GM08714 (cell line): ENCODE measurements around the gene TM4SF20.

Source experiments
- H3K4me3 ChIP-seq: fragments of 200-500 bp; sonication (Bioruptor generic); 2 replicates; pipeline ENCODE4 v1.5.1; 2014; ENCODE audit warnings: mild to moderate bottlenecking, low read length, inconsistent platforms
- ZNF274 ChIP-seq: IDR thresholded peaks from 2 replicates; pipeline ENCODE4 v1.6.1; 2012; ENCODE audit warnings: mild to moderate bottlenecking, low read depth, low read length

Gene TM4SF20

DNA sequence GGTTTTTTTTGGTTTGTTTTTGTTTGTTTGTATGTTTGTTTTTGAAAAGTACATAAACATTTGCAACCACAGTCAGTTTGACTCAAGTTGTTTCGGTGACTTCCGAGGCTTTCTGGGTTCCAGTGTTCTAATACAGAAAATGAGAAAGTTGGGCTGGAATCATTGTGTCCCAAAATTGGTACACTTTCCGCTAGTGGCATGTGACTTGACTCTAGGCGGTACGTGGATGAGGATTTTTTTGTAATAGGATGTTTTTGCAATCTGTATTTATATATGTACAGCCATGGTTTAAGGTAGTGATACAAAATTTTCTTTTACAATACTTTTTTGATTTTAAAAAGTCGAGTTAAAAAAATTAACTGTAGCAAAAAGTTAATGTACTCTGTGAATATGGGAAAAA, 52.3 kb downstream of the TM4SF20 start:
- TF ChIP-seq ZNF274: no peak
- H3K4me3 ChIP-seq: peak overlapping the region; percentile 43; the same call in 1 of the 2 replicates

GRCh38 chr2:227325839-227326195, 53.3 kb downstream of the TM4SF20 start:
- TF ChIP-seq ZNF274: no peak
- H3K4me3 ChIP-seq: peak overlapping the region; percentile 91

GRCh38 chr2:227324995-227325838, 53.9 kb downstream of the TM4SF20 start, which contains the start of gene MFF:
MFF (plus strand) TSS chr2:227325251; CDS start chr2:227330666, 5,415 bp downstream.
- TF ChIP-seq ZNF274: no peak
- peak within 1 kb of the TSS; percentile 91 for H3K4me3 ChIP-seq

GRCh38 chr2:227324642-227324994, 54.5 kb downstream of the TM4SF20 start:
- no peak for TF ChIP-seq ZNF274
- peak overlapping the region; percentile 91 for H3K4me3 ChIP-seq

GRCh38 chr2:227323818-227324217, 55.3 kb downstream of the TM4SF20 start:
- H3K4me3 ChIP-seq: no peak overlapping the region

GRCh38 chr2:227322530-227323205, 56.4 kb downstream of the TM4SF20 start:
- TF ChIP-seq ZNF274: no peak

More at GRCh38 chr2:227323818-227324217, 55.3 kb downstream of the TM4SF20 start:
- TF ChIP-seq ZNF274: no peak

GRCh38 chr2:227320305-227321094, 58.6 kb downstream of the TM4SF20 start:
- H3K4me3 ChIP-seq: no peak overlapping the region
- no peak for TF ChIP-seq ZNF274

More at GRCh38 chr2:227322530-227323205, 56.4 kb downstream of the TM4SF20 start:
- no peak overlapping the region for H3K4me3 ChIP-seq

DNA sequence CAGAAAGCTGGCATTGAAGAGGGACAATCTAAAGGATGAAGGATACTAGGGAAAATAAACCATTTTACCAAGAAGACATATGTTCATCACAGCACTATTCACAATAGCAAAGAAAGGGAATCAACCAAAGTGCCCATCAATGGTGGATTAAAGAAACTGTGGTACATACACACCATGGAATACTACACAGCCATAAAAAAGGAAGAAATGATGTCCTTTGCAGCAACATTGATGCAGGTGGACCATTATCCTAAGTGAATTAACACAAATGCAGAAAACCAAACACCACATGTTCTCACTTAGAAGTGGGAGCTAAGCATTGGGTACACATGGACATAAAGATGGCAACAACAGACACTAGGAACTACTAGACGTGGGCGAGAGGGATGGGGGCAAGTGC, 61.3 kb downstream of the TM4SF20 start:
- no peak for TF ChIP-seq ZNF274
- no peak overlapping the region for H3K4me3 ChIP-seq

- H3K4me3 ChIP-seq: no peak overlapping the region
- no peak for TF ChIP-seq ZNF274
These were observed 65.8 kb downstream of the TM4SF20 start for GRCh38 chr2:227313310-227313709.

GRCh38 chr2:227312579-227312978, 66.5 kb downstream of the TM4SF20 start:
- no peak for TF ChIP-seq ZNF274
- H3K4me3 ChIP-seq: no peak overlapping the region
